Lung (tissue), 12 donors: ENCODE data around the gene TCTN1. TPM values are rescaled to one million over a fixed set of nuclear protein-coding genes. Genes with fewer than 3 reads are reported as not detected.
A peak's percentile ranks its signal among the peaks of the same experiment; 100 is the strongest.
"Not testable (repeated sequence)": the region's sequence is repeated elsewhere in the genome, so short reads cannot be mapped to it uniquely, and the experiment has no call there.

Source experiments
- ATAC-seq: fragments of 200-7000 bp; cut with Tn5 transposase; one replicate; pipeline ENCODE4 v1.9.1; 2020; ENCODE audit warnings: moderate number of reproducible peaks; ENCODE audit not compliant: insufficient read depth, low FRiP score
- DNase-seq, 3 donors: peaks; one replicate each; pipeline ENCODE4 v3.0.0-alpha.2; 2013 to 2017
- H3K27ac ChIP-seq, 2 donors: one replicate each; pipeline ENCODE4 v1.5.1; 2013; ENCODE audit warnings: mild to moderate bottlenecking in 2 of 2, moderate library complexity in 2 of 2, control low read depth in 1 of 2, inconsistent platforms in 1 of 2, low read depth in 1 of 2, low read length in 1 of 2
- H3K27me3 ChIP-seq, 3 donors: one replicate each; pipeline ENCODE4 v1.5.1; 2013; ENCODE audit warnings: low read length in 2 of 3; ENCODE audit not compliant: control insufficient read depth in 3 of 3, insufficient read depth in 3 of 3
- H3K36me3 ChIP-seq, 4 donors: one replicate each; pipeline ENCODE4 v1.5.1; 2013; ENCODE audit warnings: low read length in 4 of 4, mild to moderate bottlenecking in 1 of 4, moderate library complexity in 1 of 4; ENCODE audit not compliant: control insufficient read depth in 4 of 4, insufficient read depth in 4 of 4
- H3K4me1 ChIP-seq, 5 donors: one replicate each; pipeline ENCODE4 v1.5.1; 2013; ENCODE audit warnings: low read length in 5 of 5, mild to moderate bottlenecking in 2 of 5, moderate library complexity in 1 of 5; ENCODE audit not compliant: control insufficient read depth in 5 of 5, insufficient read depth in 5 of 5
- H3K4me3 ChIP-seq: one replicate; pipeline ENCODE4 v1.5.1; 2013; ENCODE audit warnings: mild to moderate bottlenecking, control low read depth, moderate library complexity
- H3K9ac ChIP-seq, 2 donors: one replicate each; pipeline ENCODE4 v1.5.1; 2013; ENCODE audit warnings: low read length in 2 of 2, control low read depth in 1 of 2; ENCODE audit not compliant: insufficient read depth in 1 of 2
- H3K9me3 ChIP-seq, 4 donors: one replicate each; pipeline ENCODE4 v1.5.1; 2013; ENCODE audit warnings: low read length in 3 of 4, mild to moderate bottlenecking in 1 of 4, moderate library complexity in 1 of 4; ENCODE audit not compliant: control insufficient read depth in 4 of 4, insufficient read depth in 3 of 4
- CTCF ChIP-seq: IDR thresholded peaks from 2 replicates; pipeline ENCODE4 v1.5.1; 2012; ENCODE audit warnings: mild to moderate bottlenecking; ENCODE audit errors: control extremely low read depth, extremely low read depth
- WGBS, 2 donors: extraction: QIAGEN DNeasy Blood & Tissue Kit; methylation state at CpG; one replicate each; pipeline ENCODE4 v1.1.7; 2013; 5-methylcytosine and 5-hydroxymethylcytosine counted together
- polyA plus RNA-seq, 2 donors: library from polyadenylated mRNA; stranded (reverse); fragments of 200-250 nt; gene quantifications; one replicate each; pipeline ENCODE4 v1.2.1, GENCODE V29; 2013
- total RNA-seq, 2 donors: library from RNA; depleted of rRNA in 1 of 2; stranded (reverse); fragments of >200 nt in 1 of 2; gene quantifications; one replicate each; pipeline ENCODE4 v1.2.1, GENCODE V29; 2014 to 2021
- donor health status: control.
- donor health status: control.
- donor health status: Bipolar disorder and iron deficiency.
- donor health status: healthy.
- donor health status: DM: yes; HTN: yes; CAD: no.

TCTN1 gene
- total and polyA plus RNA-seq, 4 donors: 22.0 to 79.2 (median 44.2) TPM

- peaks cover 7 to 44% (median 25%) of the 10 kb centered on the region in 4 donors for H3K36me3 ChIP-seq
- 44 to 65% methylated on average over 7 of the region's 7 CpGs for WGBS, 2 donors
Observed at GRCh38 chr12:110647631-110648040, 33.7 kb downstream of the TCTN1 start.

GRCh38 chr12:110649341-110649847 is 35.5 kb downstream of the TCTN1 start:
- ATAC-seq (no peak), DNase-seq (peak in 1 of 3 donors; percentile 17)
- Histone ChIP-seq H3K9me3 (no peaks in the 10 kb centered on the region), H3K4me1 (peaks cover 0 to 2% (median 0%) of the 10 kb centered on the region in 5 donors), H3K36me3 (peaks cover 7 to 40% (median 27%) of the 10 kb centered on the region in 4 donors), H3K27me3 (no peaks in the 10 kb centered on the region), H3K4me3 (no peak overlapping the region), H3K27ac (no peak overlapping the region), H3K9ac (no peak overlapping the region)
- no peak for TF ChIP-seq CTCF
- WGBS, 2 donors: 68 to 76% methylated on average over 11 of the region's 11 CpGs

More at GRCh38 chr12:110647631-110648040, 33.7 kb downstream of the TCTN1 start:
- H3K4me1 ChIP-seq: peaks cover 0 to 2% (median 0%) of the 10 kb centered on the region in 5 donors
- ATAC-seq (no peak), DNase-seq (no peak)
- H3K9ac ChIP-seq: no peak overlapping the region
- no peak overlapping the region for H3K27ac ChIP-seq
- H3K4me3 ChIP-seq: no peak overlapping the region
- no peaks in the 10 kb centered on the region for H3K9me3 ChIP-seq
- TF ChIP-seq CTCF: no peak
- H3K27me3 ChIP-seq: no peaks in the 10 kb centered on the region

GRCh38 chr12:110654238-110654637 is 40.3 kb downstream of the TCTN1 start:
- not testable (repeated sequence) for DNase-seq

GRCh38 chr12:110656071-110656655 is 42.2 kb downstream of the TCTN1 start:
- no peak for ATAC-seq
- 91 to 97% methylated on average over 11 of the region's 11 CpGs for WGBS, 2 donors
- no peak for DNase-seq
- H3K9ac ChIP-seq: no peak overlapping the region
- H3K27ac ChIP-seq: no peak overlapping the region
- TF ChIP-seq CTCF: no peak
- H3K9me3 ChIP-seq: no peaks in the 10 kb centered on the region
- H3K4me1 ChIP-seq: no peaks in the 10 kb centered on the region
- no peak overlapping the region for H3K4me3 ChIP-seq
- H3K36me3 ChIP-seq: peaks cover 0 to 29% (median 14%) of the 10 kb centered on the region in 4 donors
- no peaks in the 10 kb centered on the region for H3K27me3 ChIP-seq

More at GRCh38 chr12:110654238-110654637, 40.3 kb downstream of the TCTN1 start:
- not testable (repeated sequence) for H3K9me3 ChIP-seq, H3K9ac ChIP-seq, H3K27me3 ChIP-seq, H3K4me1 ChIP-seq, H3K27ac ChIP-seq, H3K4me3 ChIP-seq, ATAC-seq
- WGBS, 2 donors: 86 to 90% methylated on average over 8 to 10 of the region's 10 CpGs
- peaks cover 3 to 28% (median 17%) of the 10 kb centered on the region in 4 donors for H3K36me3 ChIP-seq
